ENCODE measurements around the gene MPL.
"Not testable (repeated sequence)": the region's sequence is repeated elsewhere in the genome, so short reads cannot be mapped to it uniquely, and the experiment has no call there.

MPL gene

GRCh38 chr1:43382027-43382779 is 44.6 kb downstream of the MPL start:
- DNase-seq = peak; percentile 42

GRCh38 chr1:43383449-43383848 is 45.8 kb downstream of the MPL start:
- DNase-seq = no peak

GRCh38 chr1:43386676-43387075 is 49.1 kb downstream of the MPL start:
- DNase-seq = no peak

GRCh38 chr1:43387976-43388599 is 50.5 kb downstream of the MPL start:
- no peak for DNase-seq

GRCh38 chr1:43388613-43389012 is 51.0 kb downstream of the MPL start:
- no peak for DNase-seq

GRCh38 chr1:43389326-43390313 is 52.0 kb downstream of the MPL start, which contains the start of the genes MED8 and SZT2:
Gene MED8 (minus strand): TSS chr1:43389800. CDS start chr1:43389764, 36 bp downstream.
Gene SZT2 (plus strand): TSS chr1:43389899. CDS start chr1:43389969, 70 bp downstream.
- DNase-seq = peak; percentile 94

GRCh38 chr1:43392702-43393101 is 55.1 kb downstream of the MPL start:
- no peak for DNase-seq

- no peak for DNase-seq
These were observed 57.9 kb downstream of the MPL start for GRCh38 chr1:43395523-43395922.

GRCh38 chr1:43396059-43396458 is 58.4 kb downstream of the MPL start:
- DNase-seq = no peak

GRCh38 chr1:43398227-43398626 is 60.6 kb downstream of the MPL start:
- no peak for DNase-seq

GRCh38 chr1:43400441-43400840 is 62.8 kb downstream of the MPL start:
- DNase-seq = not testable (repeated sequence)

- no peak for DNase-seq
These were observed 64.7 kb downstream of the MPL start for GRCh38 chr1:43402089-43402865.
